WTC11 (cell line): ENCODE data around the gene LAMA1. TPM values are rescaled to one million over a fixed set of nuclear protein-coding genes. Genes with fewer than 3 reads are reported as not detected.

ENCODE experiments used
- ATAC-seq: fragments of 200-7000 bp; cut with Tn5 transposase; 2 replicates; pipeline ENCODE4 v1.10.0; 2021; ENCODE audit warnings: mild to moderate bottlenecking, moderate library complexity
- CTCF ChIA-PET: fragments of 300-600 bp; sonication (Branson Sonifier 250); formaldehyde crosslinking; loops from one replicate; lab custom pipeline; 2021; ENCODE audit warnings: antibody characterized with exemption; lab: Charles Lee
- POLR2A ChIA-PET: fragments of 350-600 bp; sonication (Branson Sonifier 250); formaldehyde crosslinking; loops from one replicate; lab custom pipeline; 2021; ENCODE audit warnings: antibody characterized with exemption; lab: Charles Lee
- DNase-seq: peaks from one replicate; pipeline ENCODE4 v3.0.0; 2021; ENCODE audit warnings: low spot score
- H3K27ac Mint-ChIP-seq: 2 replicates; pipeline ENCODE4 v1.8.0; 2021; ENCODE audit warnings: mixed read lengths
- H3K27me3 Mint-ChIP-seq: 2 replicates; pipeline ENCODE4 v1.8.0; 2021; ENCODE audit warnings: low read depth, mild to moderate bottlenecking, moderate library complexity, mixed read lengths
- H3K36me3 Mint-ChIP-seq: 2 replicates; pipeline ENCODE4 v1.8.0; 2021; ENCODE audit warnings: mixed read lengths
- H3K4me1 Mint-ChIP-seq: 2 replicates; pipeline ENCODE4 v1.8.0; 2022; ENCODE audit warnings: mixed read lengths
- H3K4me3 Mint-ChIP-seq: 2 replicates; pipeline ENCODE4 v1.8.0; 2021; ENCODE audit warnings: mild to moderate bottlenecking, moderate library complexity, mixed read lengths
- H3K9me3 Mint-ChIP-seq: 2 replicates; pipeline ENCODE4 v1.8.0; 2021; ENCODE audit warnings: mixed read lengths
- ATF1 ChIP-seq: sonication (generic); formaldehyde crosslinking; IDR thresholded peaks from 2 replicates; pipeline ENCODE4 v1.8.1; 2023; ENCODE audit warnings: mild to moderate bottlenecking, moderate library complexity, missing genetic modification reagents
- CDX4 ChIP-seq: fragments of 250-450 bp; sonication (Bioruptor Pico); IDR thresholded peaks from 2 replicates; pipeline ENCODE4 v1.9.0; 2021; ENCODE audit warnings: moderate library complexity, mild to moderate bottlenecking, inconsistent platforms, borderline replicate concordance
- CREM ChIP-seq: sonication (generic); formaldehyde crosslinking; IDR thresholded peaks from 2 replicates; pipeline ENCODE4 v1.8.1; 2022; ENCODE audit warnings: mild to moderate bottlenecking, missing genetic modification reagents, moderate library complexity
- E2F4 ChIP-seq: sonication (generic); formaldehyde crosslinking; IDR thresholded peaks from 2 replicates; pipeline ENCODE4 v1.8.1; 2022; ENCODE audit warnings: low read depth, mild to moderate bottlenecking, moderate library complexity, missing genetic modification reagents, borderline replicate concordance
- E2F5 ChIP-seq: sonication (generic); formaldehyde crosslinking; IDR thresholded peaks from 2 replicates; pipeline ENCODE4 v1.8.1; 2022; ENCODE audit warnings: mild to moderate bottlenecking, moderate library complexity, missing genetic modification reagents
- GRHL2 ChIP-seq: fragments of 250-450 bp; sonication (Bioruptor Pico); IDR thresholded peaks from 2 replicates; pipeline ENCODE4 v1.8.0; 2022; ENCODE audit warnings: mild to moderate bottlenecking, moderate library complexity; ENCODE audit not compliant: insufficient replicate concordance, severe bottlenecking
- HMGXB4 ChIP-seq: sonication (generic); formaldehyde crosslinking; IDR thresholded peaks from 2 replicates; pipeline ENCODE4 v1.8.1; 2023; ENCODE audit warnings: mild to moderate bottlenecking, moderate library complexity, missing genetic modification reagents
- IRF2 ChIP-seq: sonication (generic); formaldehyde crosslinking; IDR thresholded peaks from 2 replicates; pipeline ENCODE4 v1.8.0; 2022; ENCODE audit warnings: low read depth, missing genetic modification reagents, borderline replicate concordance
- JAZF1 ChIP-seq: fragments of 250-450 bp; sonication (Bioruptor Pico); IDR thresholded peaks from 2 replicates; pipeline ENCODE4 v1.9.0; 2021; ENCODE audit warnings: moderate library complexity, mild to moderate bottlenecking, inconsistent platforms
- JUN ChIP-seq: sonication (generic); formaldehyde crosslinking; IDR thresholded peaks from 2 replicates; pipeline ENCODE4 v1.8.0; 2023; ENCODE audit warnings: mild to moderate bottlenecking, missing genetic modification reagents
- KAT7 ChIP-seq: sonication (generic); formaldehyde crosslinking; IDR thresholded peaks from 2 replicates; pipeline ENCODE4 v1.8.1; 2023; ENCODE audit warnings: missing genetic modification reagents, mild to moderate bottlenecking, borderline replicate concordance
- PREB ChIP-seq: sonication (generic); formaldehyde crosslinking; IDR thresholded peaks from 2 replicates; pipeline ENCODE4 v1.8.1; 2022; ENCODE audit warnings: mild to moderate bottlenecking, missing genetic modification reagents, moderate library complexity, borderline replicate concordance
- PRRX2 ChIP-seq: fragments of 250-450 bp; sonication (Bioruptor Pico); IDR thresholded peaks from 2 replicates; pipeline ENCODE4 v1.8.0; 2021; ENCODE audit warnings: mild to moderate bottlenecking
- RORB ChIP-seq: fragments of 250-450 bp; sonication (Bioruptor Pico); IDR thresholded peaks from 2 replicates; pipeline ENCODE4 v1.9.0; 2021; ENCODE audit warnings: mild to moderate bottlenecking
- TCF7 ChIP-seq: sonication (generic); formaldehyde crosslinking; IDR thresholded peaks from 2 replicates; pipeline ENCODE4 v1.8.0; 2022; ENCODE audit warnings: mild to moderate bottlenecking, low read depth, missing genetic modification reagents, moderate library complexity
- TEAD4 ChIP-seq: sonication (generic); formaldehyde crosslinking; IDR thresholded peaks from 2 replicates; pipeline ENCODE4 v1.8.0; 2022; ENCODE audit warnings: mild to moderate bottlenecking, missing genetic modification reagents
- TP53 ChIP-seq: sonication (generic); formaldehyde crosslinking; IDR thresholded peaks from 2 replicates; pipeline ENCODE4 v1.8.1; 2023; ENCODE audit warnings: mild to moderate bottlenecking, missing genetic modification reagents
- ZNF138 ChIP-seq: sonication (generic); formaldehyde crosslinking; conservative IDR thresholded peaks from 2 replicates; pipeline ENCODE4 v1.8.1; 2022; ENCODE audit warnings: mild to moderate bottlenecking, moderate library complexity, missing genetic modification reagents
- ZNF219 ChIP-seq: sonication (generic); formaldehyde crosslinking; IDR thresholded peaks from 2 replicates; pipeline ENCODE4 v1.8.0; 2023; ENCODE audit warnings: missing genetic modification reagents, mild to moderate bottlenecking, borderline replicate concordance
- ZNF263 ChIP-seq: sonication (generic); formaldehyde crosslinking; IDR thresholded peaks from 2 replicates; pipeline ENCODE4 v1.8.1; 2022; ENCODE audit warnings: low read depth, mild to moderate bottlenecking, moderate library complexity, missing genetic modification reagents
- ZNF396 ChIP-seq: fragments of 250-450 bp; sonication (Bioruptor Pico); IDR thresholded peaks from 2 replicates; pipeline ENCODE4 v1.8.0; 2021; ENCODE audit warnings: mild to moderate bottlenecking, moderate library complexity, borderline replicate concordance
- ZNF416 ChIP-seq: fragments of 250-450 bp; sonication (Bioruptor Pico); IDR thresholded peaks from 2 replicates; pipeline ENCODE4 v1.9.0; 2021; ENCODE audit warnings: mild to moderate bottlenecking, inconsistent platforms
- ZNF423 ChIP-seq: fragments of 250-450 bp; sonication (Bioruptor Pico); IDR thresholded peaks from 2 replicates; pipeline ENCODE4 v2.1.2; 2022; ENCODE audit warnings: mild to moderate bottlenecking, moderate library complexity
- ZNF671 ChIP-seq: fragments of 250-450 bp; sonication (Bioruptor Pico); IDR thresholded peaks from 2 replicates; pipeline ENCODE4 v1.8.0; 2021; ENCODE audit warnings: mild to moderate bottlenecking
- total RNA-seq: library from RNA; stranded (reverse); gene quantifications from 3 replicates; pipeline ENCODE4 v1.2.3, GENCODE V29; 2021

LAMA1 gene
- total RNA-seq, 1 experiment from 2014 or later: 50.7 TPM

- DNase-seq: no peak
- H3K36me3 Mint-ChIP-seq: peaks cover 72% of the 10 kb centered on the region
- ATAC-seq: no peak
- no peak overlapping the region for H3K4me3 Mint-ChIP-seq
- TF ChIP-seq E2F5 (CRISPR knock-in tag) (no peak), KAT7 (CRISPR knock-in tag) (no peak), ZNF138 (CRISPR knock-in tag) (no peak), ZNF219 (CRISPR knock-in tag) (no peak), TP53 (CRISPR knock-in tag) (no peak), JAZF1 (CRISPR knock-in tag) (no peak), GRHL2 (no peak), IRF2 (CRISPR knock-in tag) (no peak), HMGXB4 (CRISPR knock-in tag) (no peak), ZNF423 (CRISPR knock-in tag) (no peak)
- H3K4me1 Mint-ChIP-seq: no peaks in the 10 kb centered on the region
- H3K27me3 Mint-ChIP-seq: no peaks in the 10 kb centered on the region
- H3K27ac Mint-ChIP-seq: no peak overlapping the region
- ChIA-PET POLR2A (interaction anchor here (0.6 kb wide), 1 partner anchor 1059 kb away, joined by 4 read pairs; no protein-coding TSS in a partner anchor), CTCF (interaction anchor here (0.9 kb wide), 1 partner anchor 39 kb away, joined by 3 read pairs; no protein-coding TSS in a partner anchor)
- peaks cover 12% of the 10 kb centered on the region for H3K9me3 Mint-ChIP-seq
Observed at GRCh38 chr18:6959110-6959509, 158.5 kb downstream of the LAMA1 start.

GRCh38 chr18:6956999-6957398 lies 160.6 kb downstream of the LAMA1 start:
- DNase-seq (no peak), ATAC-seq (no peak)
- no peak overlapping the region for H3K27ac Mint-ChIP-seq
- no peak overlapping the region for H3K4me3 Mint-ChIP-seq
- POLR2A ChIA-PET: no interaction called here
- H3K4me1 Mint-ChIP-seq: no peaks in the 10 kb centered on the region
- CTCF ChIA-PET: interaction anchor here (1.2 kb wide), 1 partner anchor 37 kb away, joined by 3 read pairs; no protein-coding TSS in a partner anchor
- H3K9me3 Mint-ChIP-seq: peaks cover 12% of the 10 kb centered on the region
- H3K36me3 Mint-ChIP-seq: peaks cover 68% of the 10 kb centered on the region
- no peak for TF ChIP-seq TP53 (CRISPR knock-in tag)
- no peaks in the 10 kb centered on the region for H3K27me3 Mint-ChIP-seq

- no peak overlapping the region for H3K4me3 Mint-ChIP-seq
- no peak overlapping the region for H3K27ac Mint-ChIP-seq
- DNase-seq (no peak), ATAC-seq (no peak)
- peaks cover 69% of the 10 kb centered on the region for H3K36me3 Mint-ChIP-seq
- peaks cover 12% of the 10 kb centered on the region for H3K9me3 Mint-ChIP-seq
- H3K4me1 Mint-ChIP-seq: peaks cover 4% of the 10 kb centered on the region
- TF ChIP-seq GRHL2 (no peak), TEAD4 (CRISPR knock-in tag) (no peak), RORB (CRISPR knock-in tag) (no peak), ZNF416 (CRISPR knock-in tag) (no peak), PRRX2 (CRISPR knock-in tag) (no peak), JUN (CRISPR knock-in tag) (no peak), ZNF263 (CRISPR knock-in tag) (no peak)
- ChIA-PET POLR2A (no interaction called here), CTCF (no interaction called here)
- no peaks in the 10 kb centered on the region for H3K27me3 Mint-ChIP-seq
Observed at GRCh38 chr18:6956495-6956894, 161.1 kb downstream of the LAMA1 start.

GRCh38 chr18:6955304-6955703 lies 162.3 kb downstream of the LAMA1 start:
- Mint-ChIP-seq H3K9me3 (peaks cover 6% of the 10 kb centered on the region), H3K4me3 (no peak overlapping the region), H3K27ac (no peak overlapping the region), H3K36me3 (peaks cover 57% of the 10 kb centered on the region), H3K4me1 (peaks cover 10% of the 10 kb centered on the region), H3K27me3 (no peaks in the 10 kb centered on the region)
- CTCF ChIA-PET: no interaction called here
- no peak for DNase-seq
- POLR2A ChIA-PET: no interaction called here
- no peak for ATAC-seq
- TF ChIP-seq CDX4 (CRISPR knock-in tag) (no peak), CREM (CRISPR knock-in tag) (no peak), ZNF396 (no peak), TEAD4 (CRISPR knock-in tag) (no peak), GRHL2 (no peak), E2F4 (no peak), PREB (CRISPR knock-in tag) (no peak), ZNF671 (no peak), TCF7 (CRISPR knock-in tag) (no peak), RORB (CRISPR knock-in tag) (no peak), ZNF416 (CRISPR knock-in tag) (no peak), ATF1 (CRISPR knock-in tag) (no peak)
